IMR-90 (cell line): Measurements from ENCODE around the gene COIL. TPM values are rescaled to one million over a fixed set of nuclear protein-coding genes. Genes with fewer than 3 reads are reported as not detected.

Source experiments
- ATAC-seq: fragments of 200-7000 bp; cut with Tn5 transposase; 2 replicates; pipeline ENCODE4 v1.9.1; 2020; ENCODE audit warnings: low read depth, mild to moderate bottlenecking, moderate library complexity
- BruUV-seq: library from RNA; stranded (reverse); fragments of 400-500 nt; replicated peaks from 2 replicates; lab custom pipeline; 2021; lab: Mats Ljungman, UMichigan
- CTCF ChIA-PET: fragments of 300-600 bp; formaldehyde crosslinking; extraction: SDS; loops from one replicate; lab custom pipeline; 2021; ENCODE audit warnings: antibody characterized with exemption; lab: Yijun Ruan, JAX
- POLR2A ChIA-PET: fragments of 300-600 bp; sonication (Branson Sonifier 250); formaldehyde crosslinking; loops from one replicate; lab custom pipeline; 2022; ENCODE audit warnings: antibody characterized with exemption; ENCODE audit not compliant: unreplicated experiment; lab: Charles Lee
- DNase-seq: peaks from one replicate; pipeline ENCODE4 v3.0.0; 2013
- H2AFZ ChIP-seq: replicated peaks from 2 replicates; pipeline ENCODE3; 2013; ENCODE audit warnings: low read length, mild to moderate bottlenecking; ENCODE audit not compliant: poor library complexity
- H2AK5ac ChIP-seq: 2 replicates; pipeline ENCODE4 v1.6.1; 2013; ENCODE audit warnings: low read depth, low read length, inconsistent platforms
- H2AK9ac ChIP-seq: replicated peaks from 2 replicates; pipeline ENCODE3; 2013; ENCODE audit warnings: mild to moderate bottlenecking, low read depth, low read length, moderate library complexity; ENCODE audit not compliant: poor library complexity
- H2BK120ac ChIP-seq: 2 replicates; pipeline ENCODE4 v1.6.1; 2013; ENCODE audit warnings: low read depth, low read length, inconsistent platforms
- H2BK15ac ChIP-seq: 3 replicates; pipeline ENCODE4 v1.6.1; 2013; ENCODE audit warnings: low read depth, low read length, inconsistent platforms
- H2BK20ac ChIP-seq: 2 replicates; pipeline ENCODE4 v1.6.1; 2013; ENCODE audit warnings: low read depth, mild to moderate bottlenecking, inconsistent platforms, low read length, moderate library complexity
- H2BK5ac ChIP-seq: 2 replicates; pipeline ENCODE4 v1.6.1; 2013; ENCODE audit warnings: mild to moderate bottlenecking, low read depth, low read length, inconsistent platforms; ENCODE audit not compliant: poor library complexity, severe bottlenecking
- H3K14ac ChIP-seq: replicated peaks from 2 replicates; pipeline ENCODE4 v1.6.1; 2013; ENCODE audit warnings: low read depth, low read length, inconsistent platforms
- H3K18ac ChIP-seq: 2 replicates; pipeline ENCODE4 v1.6.1; 2013; ENCODE audit warnings: low read depth, low read length, control low read depth
- H3K23ac ChIP-seq: 2 replicates; pipeline ENCODE4 v1.6.1; 2013; ENCODE audit warnings: low read depth, low read length, inconsistent platforms
- H3K27ac ChIP-seq: 2 replicates; pipeline ENCODE4 v1.5.1; 2013; ENCODE audit warnings: mild to moderate bottlenecking, control low read depth, low read length; ENCODE audit not compliant: insufficient read depth
- H3K27me3 ChIP-seq: 2 replicates; pipeline ENCODE4 v1.6.1; 2013; ENCODE audit warnings: low read length; ENCODE audit not compliant: control insufficient read depth, insufficient read depth
- H3K36me3 ChIP-seq: 2 replicates; pipeline ENCODE4 v1.6.1; 2013; ENCODE audit warnings: low read length, mixed read lengths; ENCODE audit not compliant: control insufficient read depth, insufficient read depth
- H3K4ac ChIP-seq: 2 replicates; pipeline ENCODE4 v1.6.1; 2013; ENCODE audit warnings: low read depth, low read length, inconsistent platforms
- H3K4me1 ChIP-seq: 2 replicates; pipeline ENCODE4 v1.6.1; 2013; ENCODE audit warnings: low read length, mixed read lengths; ENCODE audit not compliant: control insufficient read depth, insufficient read depth
- H3K4me2 ChIP-seq: 2 replicates; pipeline ENCODE4 v1.6.1; 2013; ENCODE audit warnings: low read depth, mild to moderate bottlenecking, control low read depth, low read length, moderate library complexity
- H3K4me3 ChIP-seq: 2 replicates; pipeline ENCODE4 v1.5.1; 2013; ENCODE audit warnings: low read depth, mild to moderate bottlenecking, control low read depth, low read length, moderate library complexity; ENCODE audit not compliant: insufficient read depth
- H3K56ac ChIP-seq: 2 replicates; pipeline ENCODE4 v1.6.1; 2013; ENCODE audit warnings: low read length, inconsistent platforms; ENCODE audit not compliant: insufficient read depth; ENCODE audit errors: extremely low read depth
- H3K79me1 ChIP-seq, 2 experiments: 2 replicates each; pipeline ENCODE4 v1.6.1; 2013; ENCODE audit warnings: low read length in 2 of 2, inconsistent platforms in 1 of 2, low read depth in 1 of 2
- H3K9ac ChIP-seq: 2 replicates; pipeline ENCODE4 v1.6.1; 2013; ENCODE audit warnings: low read depth, low read length, control low read depth
- H3K9me1 ChIP-seq: 2 replicates; pipeline ENCODE4 v1.6.1; 2013; ENCODE audit warnings: low read length, inconsistent platforms; ENCODE audit not compliant: insufficient read depth
- H3K9me3 ChIP-seq: 2 replicates; pipeline ENCODE4 v1.6.1; 2013; ENCODE audit warnings: low read length; ENCODE audit not compliant: control insufficient read depth, insufficient read depth
- H4K20me1 ChIP-seq: 2 replicates; pipeline ENCODE4 v1.6.1; 2013; ENCODE audit warnings: low read length, inconsistent platforms; ENCODE audit not compliant: insufficient read depth
- H4K5ac ChIP-seq: 2 replicates; pipeline ENCODE4 v1.6.1; 2013; ENCODE audit warnings: mild to moderate bottlenecking, low read depth, low read length, control low read depth
- H4K8ac ChIP-seq, 2 experiments: 2 replicates each; pipeline ENCODE4 v1.6.1; 2013; ENCODE audit warnings: low read depth in 2 of 2, low read length in 2 of 2, control low read depth in 1 of 2, inconsistent platforms in 1 of 2
- H4K91ac ChIP-seq: 2 replicates; pipeline ENCODE4 v1.6.1; 2013; ENCODE audit warnings: low read depth, low read length, inconsistent platforms; ENCODE audit not compliant: insufficient read depth
- BHLHE40 ChIP-seq: fragments of 150-350 bp; IDR thresholded peaks from 2 replicates; pipeline ENCODE4 v1.6.1; 2016; ENCODE audit warnings: mild to moderate bottlenecking, low read depth, low read length
- CHD1 ChIP-seq: IDR thresholded peaks from 2 replicates; pipeline ENCODE4 v1.6.1; 2012; ENCODE audit warnings: low read depth, low read length, improper control_type of control experiment
- ELK1 ChIP-seq: fragments of 150-350 bp; IDR thresholded peaks from 2 replicates; pipeline ENCODE4 v1.6.1; 2016; ENCODE audit warnings: low read depth, mild to moderate bottlenecking, low read length, moderate library complexity, borderline replicate concordance
- MAFK ChIP-seq: IDR thresholded peaks from 2 replicates; pipeline ENCODE4 v1.6.1; 2012; ENCODE audit warnings: low read depth, low read length, improper control_type of control experiment
- MXI1 ChIP-seq: IDR thresholded peaks from 2 replicates; pipeline ENCODE4 v1.6.1; 2012; ENCODE audit warnings: low read depth, mild to moderate bottlenecking, low read length, moderate library complexity, borderline replicate concordance
- NFE2L2 ChIP-seq: fragments of 150-350 bp; IDR thresholded peaks from 2 replicates; pipeline ENCODE4 v1.6.1; 2016; ENCODE audit warnings: low read depth, mild to moderate bottlenecking, low read length
- POLR2A ChIP-seq: IDR thresholded peaks from 2 replicates; pipeline ENCODE4 v1.6.1; 2012; ENCODE audit warnings: mild to moderate bottlenecking, low read depth, low read length
- RAD21 ChIP-seq: IDR thresholded peaks from 2 replicates; pipeline ENCODE4 v1.6.1; 2012; ENCODE audit warnings: low read length, improper control_type of control experiment
- RCOR1 ChIP-seq: IDR thresholded peaks from 2 replicates; pipeline ENCODE4 v1.6.1; 2012; ENCODE audit warnings: mild to moderate bottlenecking, low read length, improper control_type of control experiment; ENCODE audit not compliant: insufficient replicate concordance
- RFX5 ChIP-seq: IDR thresholded peaks from 2 replicates; pipeline ENCODE4 v1.8.0; 2012; ENCODE audit warnings: low read depth, mild to moderate bottlenecking, low read length, moderate library complexity
- dilution Hi-C: fragments of 300-500 bp; cut with HindIII; formaldehyde crosslinking; loops from one replicate; pipeline ENCODE4 v1.14.3; 2018; ENCODE audit warnings: low sequenced_read_pairs; ENCODE audit not compliant: unreplicated experiment
- in situ Hi-C: fragments of 300-500 bp; cut with MboI; formaldehyde crosslinking; loops from 3 replicates; pipeline ENCODE4 v1.14.3; 2019; ENCODE audit warnings: low sequenced_read_pairs, inconsistent platforms, mixed read lengths
- intact Hi-C: fragments of 100-400 bp; cut with micrococcal nuclease; formaldehyde crosslinking; loops from 2 replicates; pipeline ENCODE4 v1.10.0; 2022
- polyA plus RNA-seq, 3 experiments: library from polyadenylated mRNA; depleted of rRNA; stranded (reverse); fragments of >200 nt; gene quantifications; 2 replicates each; pipeline ENCODE4 v1.2.3, GENCODE V29; 2012; ENCODE audit warnings: low replicate concordance in 1 of 3
- total RNA-seq: library from RNA; depleted of rRNA; stranded (reverse); fragments of >200 nt; gene quantifications from 2 replicates; pipeline ENCODE4 v1.2.3, GENCODE V29; 2012
- TF ChIP-seq, protein P1 (sequence below): conservative IDR thresholded peaks from 2 replicates; pipeline ENCODE4 v1.5.1; 2012; ENCODE audit warnings: mild to moderate bottlenecking, low read depth, low read length, improper control_type of control experiment
- TF ChIP-seq, protein P2 (sequence below): fragments of 150-350 bp; IDR thresholded peaks from 2 replicates; pipeline ENCODE4 v1.6.1; 2017; ENCODE audit warnings: mild to moderate bottlenecking, antibody characterized with exemption, low read length, low read depth

The COIL gene
- total and polyA plus RNA-seq, 2 of the 4 experiments (the other 2 are of a cell fraction) = 5.2 to 13.3 TPM

- Histone ChIP-seq H3K27ac (no peak overlapping the region), H3K23ac (no peak overlapping the region), H2AFZ (no peak overlapping the region), H3K9me3 (peaks cover 3% of the 10 kb centered on the region; the same call in 1 of the 2 replicates), H3K18ac (no peak overlapping the region), H3K4me2 (no peak overlapping the region), H3K9me1 (no peaks in the 10 kb centered on the region; the same call in 1 of the 2 replicates), H3K79me1 (no peaks in the 10 kb centered on the region), H3K4me1 (no peaks in the 10 kb centered on the region), H2BK120ac (no peak overlapping the region), H3K27me3 (no peaks in the 10 kb centered on the region), H2BK20ac (no peak overlapping the region), H3K36me3 (peaks cover 2% of the 10 kb centered on the region), H4K5ac (no peak overlapping the region), H3K14ac (no peak overlapping the region), H4K91ac (no peak overlapping the region), H4K8ac (no peak overlapping the region), H3K4me3 (no peak overlapping the region), H3K4ac (no peak overlapping the region), H2AK9ac (no peak overlapping the region), H3K9ac (no peak overlapping the region), H2BK15ac (no peak overlapping the region), H2AK5ac (no peak overlapping the region), H4K20me1 (no peaks in the 10 kb centered on the region), H2BK5ac (no peak overlapping the region), H3K56ac (no peak overlapping the region)
- CTCF ChIA-PET = no interaction called here
- POLR2A ChIA-PET = no interaction called here
- DNase-seq = no peak
- in situ Hi-C loops (loop anchor here (25.0 kb wide), 1 partner anchor 342 kb away; the partner anchor contains the start of gene NOG), intact Hi-C loops (no loop called here), dilution Hi-C loops (no loop called here)
- no TSS peak for BruUV-seq
- ATAC-seq = no peak
- no peak for TF ChIP-seq BHLHE40
- TF ChIP-seq, protein P1, sequence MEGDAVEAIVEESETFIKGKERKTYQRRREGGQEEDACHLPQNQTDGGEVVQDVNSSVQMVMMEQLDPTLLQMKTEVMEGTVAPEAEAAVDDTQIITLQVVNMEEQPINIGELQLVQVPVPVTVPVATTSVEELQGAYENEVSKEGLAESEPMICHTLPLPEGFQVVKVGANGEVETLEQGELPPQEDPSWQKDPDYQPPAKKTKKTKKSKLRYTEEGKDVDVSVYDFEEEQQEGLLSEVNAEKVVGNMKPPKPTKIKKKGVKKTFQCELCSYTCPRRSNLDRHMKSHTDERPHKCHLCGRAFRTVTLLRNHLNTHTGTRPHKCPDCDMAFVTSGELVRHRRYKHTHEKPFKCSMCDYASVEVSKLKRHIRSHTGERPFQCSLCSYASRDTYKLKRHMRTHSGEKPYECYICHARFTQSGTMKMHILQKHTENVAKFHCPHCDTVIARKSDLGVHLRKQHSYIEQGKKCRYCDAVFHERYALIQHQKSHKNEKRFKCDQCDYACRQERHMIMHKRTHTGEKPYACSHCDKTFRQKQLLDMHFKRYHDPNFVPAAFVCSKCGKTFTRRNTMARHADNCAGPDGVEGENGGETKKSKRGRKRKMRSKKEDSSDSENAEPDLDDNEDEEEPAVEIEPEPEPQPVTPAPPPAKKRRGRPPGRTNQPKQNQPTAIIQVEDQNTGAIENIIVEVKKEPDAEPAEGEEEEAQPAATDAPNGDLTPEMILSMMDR = no peak
- no peak for TF ChIP-seq ELK1
- TF ChIP-seq, protein P2, sequence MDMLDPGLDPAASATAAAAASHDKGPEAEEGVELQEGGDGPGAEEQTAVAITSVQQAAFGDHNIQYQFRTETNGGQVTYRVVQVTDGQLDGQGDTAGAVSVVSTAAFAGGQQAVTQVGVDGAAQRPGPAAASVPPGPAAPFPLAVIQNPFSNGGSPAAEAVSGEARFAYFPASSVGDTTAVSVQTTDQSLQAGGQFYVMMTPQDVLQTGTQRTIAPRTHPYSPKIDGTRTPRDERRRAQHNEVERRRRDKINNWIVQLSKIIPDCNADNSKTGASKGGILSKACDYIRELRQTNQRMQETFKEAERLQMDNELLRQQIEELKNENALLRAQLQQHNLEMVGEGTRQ = no peak
- TF ChIP-seq RCOR1 = no peak
- TF ChIP-seq MAFK = no peak
- no peak for TF ChIP-seq CHD1
- TF ChIP-seq RFX5 = no peak
- no peak for TF ChIP-seq POLR2A
- TF ChIP-seq RAD21 = no peak
- TF ChIP-seq MXI1 = no peak
- TF ChIP-seq NFE2L2 = no peak
These were observed 31.4 kb downstream of the COIL start for GRCh38 chr17:56929362-56929969.
